Activated CD4-positive, alpha-beta memory T cell treated with anti-CD3 and anti-CD28 coated beads, Interleukin-2, amount 10 ng/mL, durations not matched to agents 7 days and 5 days (primary cell): ENCODE data around the gene ZNF214. TPM values are rescaled to one million over a fixed set of nuclear protein-coding genes. Genes with fewer than 3 reads are reported as not detected.
"Not testable (repeated sequence)": the region's sequence is repeated elsewhere in the genome, so short reads cannot be mapped to it uniquely, and the experiment has no call there.

Experiments
- CTCF ChIA-PET: fragments of 350-600 bp; sonication (Branson Sonifier 250); formaldehyde crosslinking; loops from one replicate; lab custom pipeline; 2021; ENCODE audit warnings: antibody characterized with exemption, inconsistent platforms; lab: Charles Lee
- POLR2A ChIA-PET: fragments of 350-600 bp; sonication (Branson Sonifier 250); formaldehyde crosslinking; loops from one replicate; lab custom pipeline; 2021; ENCODE audit warnings: antibody characterized with exemption; lab: Charles Lee
- DNase-seq: peaks from one replicate; pipeline ENCODE4 v3.0.0-alpha.2; 2020
- H3K27ac Mint-ChIP-seq: one replicate; pipeline ENCODE4 v1.8.0; 2021; ENCODE audit warnings: mild to moderate bottlenecking, mixed read lengths
- H3K27me3 Mint-ChIP-seq: one replicate; pipeline ENCODE4 v1.8.0; 2021; ENCODE audit warnings: mixed read lengths
- H3K36me3 Mint-ChIP-seq: one replicate; pipeline ENCODE4 v1.8.0; 2021; ENCODE audit warnings: low read depth, mixed read lengths
- H3K4me1 Mint-ChIP-seq: one replicate; pipeline ENCODE4 v1.8.0; 2021; ENCODE audit warnings: mixed read lengths
- H3K4me3 Mint-ChIP-seq: one replicate; pipeline ENCODE4 v1.8.0; 2021; ENCODE audit warnings: mild to moderate bottlenecking, mixed read lengths
- H3K9me3 Mint-ChIP-seq: one replicate; pipeline ENCODE4 v1.8.0; 2021; ENCODE audit warnings: mixed read lengths
- total RNA-seq, 2 experiments: library from RNA; stranded (reverse); gene quantifications; one replicate each; pipeline ENCODE4 v1.2.3, GENCODE V29; 2021

ZNF214 gene
- total RNA-seq, 2 experiments from 2014 or later: not detected

DNA sequence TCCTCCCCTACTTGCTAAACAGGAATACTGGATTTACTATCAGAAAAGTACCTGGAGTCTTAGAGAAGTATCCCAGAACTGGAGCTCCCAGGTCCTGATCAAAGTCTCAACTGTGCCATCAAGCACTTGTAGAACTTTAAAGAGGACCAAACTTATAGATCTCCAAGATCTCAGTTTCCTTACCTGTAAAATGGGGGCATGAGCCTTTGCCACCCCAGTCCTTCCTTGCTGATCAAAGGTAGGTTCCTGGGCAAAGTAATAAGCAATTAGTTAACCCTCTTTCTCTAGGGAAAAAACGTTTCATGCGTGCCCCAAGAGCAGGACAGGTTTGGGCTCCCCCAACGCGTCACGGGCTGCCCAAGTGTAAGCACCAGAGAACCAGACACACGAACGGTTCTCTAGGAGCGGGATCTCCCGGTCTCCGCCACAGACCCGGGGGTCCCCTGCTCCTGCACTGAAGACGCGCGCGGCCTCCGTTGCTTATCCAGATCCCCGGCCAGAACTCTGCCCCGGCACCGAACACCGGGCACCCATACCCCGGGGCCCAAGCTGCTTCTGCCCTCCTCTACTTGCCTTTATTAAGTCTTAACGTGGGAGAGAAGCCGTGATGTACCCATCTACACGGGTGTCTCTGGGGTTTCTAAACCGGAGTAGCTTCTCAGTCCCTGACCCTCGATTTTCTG is 505 bp downstream of the ZNF214 start:
- Mint-ChIP-seq H3K9me3 (no peaks in the 10 kb centered on the region), H3K4me1 (no peaks in the 10 kb centered on the region), H3K27ac (no peak overlapping the region), H3K27me3 (peaks cover 24% of the 10 kb centered on the region), H3K4me3 (no peak overlapping the region), H3K36me3 (no peaks in the 10 kb centered on the region)
- CTCF ChIA-PET: no interaction called here
- no peak for DNase-seq
- POLR2A ChIA-PET: no interaction called here

DNA sequence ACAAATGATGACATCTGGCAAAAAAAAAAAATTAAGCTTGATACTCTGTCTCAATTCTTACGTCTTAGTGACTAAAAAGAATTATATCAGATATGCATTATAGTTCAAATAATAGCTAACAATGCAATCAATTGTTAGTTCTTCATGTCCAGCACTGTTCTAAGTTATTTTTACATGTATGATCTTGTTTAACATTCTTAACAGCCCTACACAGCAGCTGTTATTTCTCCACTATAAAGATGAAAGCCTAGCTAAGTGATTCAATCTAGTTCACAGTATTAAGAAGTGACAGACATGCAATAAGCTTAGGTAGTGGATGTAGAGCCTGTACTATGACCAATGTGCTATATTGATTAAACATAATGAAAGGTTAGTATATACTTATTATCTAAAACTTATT is 4.1 kb downstream of the ZNF214 start:
- no peak for DNase-seq
- Mint-ChIP-seq H3K27me3 (peaks cover 17% of the 10 kb centered on the region), H3K9me3 (no peaks in the 10 kb centered on the region), H3K4me1 (no peaks in the 10 kb centered on the region), H3K36me3 (no peaks in the 10 kb centered on the region), H3K4me3 (no peak overlapping the region), H3K27ac (no peak overlapping the region)
- ChIA-PET CTCF (no interaction called here), POLR2A (no interaction called here)

DNA sequence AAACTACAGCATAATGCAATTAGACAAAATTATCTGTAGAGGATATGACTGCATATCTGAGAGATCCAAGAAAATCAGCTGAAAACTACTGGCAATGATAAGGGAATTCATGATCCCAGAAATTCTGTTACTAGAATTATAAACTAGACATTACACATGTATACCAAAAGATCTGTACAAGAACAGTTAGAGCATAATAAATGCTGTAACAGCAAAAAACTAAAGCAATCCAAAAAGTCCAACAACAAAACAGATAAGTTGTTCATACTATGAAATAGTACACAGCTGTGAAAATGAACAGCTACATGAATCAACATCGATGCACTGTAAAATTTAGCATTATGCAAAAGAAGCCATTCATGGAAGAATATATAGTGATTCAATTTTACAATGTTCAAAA is 6.0 kb downstream of the ZNF214 start:
- no peaks in the 10 kb centered on the region for H3K4me1 Mint-ChIP-seq
- H3K9me3 Mint-ChIP-seq: no peaks in the 10 kb centered on the region
- H3K27me3 Mint-ChIP-seq: peaks cover 9% of the 10 kb centered on the region
- ChIA-PET CTCF (no interaction called here), POLR2A (no interaction called here)
- DNase-seq: no peak
- no peak overlapping the region for H3K27ac Mint-ChIP-seq
- H3K4me3 Mint-ChIP-seq: no peak overlapping the region
- H3K36me3 Mint-ChIP-seq: no peaks in the 10 kb centered on the region

DNA sequence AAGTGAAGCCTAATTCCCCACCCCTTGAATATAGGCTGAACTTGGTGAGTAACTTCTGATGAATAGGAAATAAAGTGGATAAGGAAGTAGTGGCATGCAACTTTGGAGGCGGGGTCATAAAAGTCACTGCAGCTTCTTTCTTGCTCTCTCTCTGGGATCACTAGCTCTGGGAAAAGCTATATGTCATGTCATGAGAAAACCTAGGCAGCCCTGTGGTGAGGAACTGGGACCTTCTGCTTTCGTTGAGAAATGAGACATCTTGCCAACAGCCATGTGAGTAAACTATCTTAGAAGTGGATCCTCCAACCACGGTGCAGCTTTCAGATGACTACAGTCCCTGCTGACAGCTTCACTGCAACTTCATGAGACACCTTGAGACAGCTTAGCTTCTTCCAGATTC is 15.7 kb downstream of the ZNF214 start:
- POLR2A ChIA-PET: no interaction called here

DNA sequence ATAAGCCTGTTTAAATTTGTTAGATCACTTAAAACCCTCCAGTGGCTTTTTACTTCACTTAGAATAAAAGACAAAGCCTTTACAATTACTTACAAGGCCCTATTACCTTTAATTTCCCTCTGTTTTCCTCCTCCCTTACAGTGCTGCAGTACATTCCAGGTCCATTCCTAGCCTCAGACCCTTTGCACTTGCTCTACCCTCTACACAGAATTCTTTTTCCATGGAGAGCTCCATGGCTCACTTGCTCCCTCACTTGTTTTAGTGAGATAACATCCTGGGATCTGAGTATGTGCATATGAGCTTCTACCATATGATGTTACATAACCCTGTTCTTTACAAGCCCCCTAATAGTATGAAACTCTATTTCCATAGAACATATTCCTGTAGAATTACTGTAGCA is 24.4 kb downstream of the ZNF214 start:
- DNase-seq: no peak
- Mint-ChIP-seq H3K27me3 (peaks cover 19% of the 10 kb centered on the region), H3K4me3 (no peak overlapping the region), H3K9me3 (no peaks in the 10 kb centered on the region), H3K36me3 (no peaks in the 10 kb centered on the region), H3K27ac (no peak overlapping the region), H3K4me1 (no peaks in the 10 kb centered on the region)
- ChIA-PET CTCF (no interaction called here), POLR2A (no interaction called here)

More for the DNA sequence above, 15.7 kb downstream of the ZNF214 start:
- H3K27ac Mint-ChIP-seq: no peak overlapping the region
- no peaks in the 10 kb centered on the region for H3K36me3 Mint-ChIP-seq
- CTCF ChIA-PET: no interaction called here
- H3K4me1 Mint-ChIP-seq: no peaks in the 10 kb centered on the region
- no peak overlapping the region for H3K4me3 Mint-ChIP-seq
- peaks cover 14% of the 10 kb centered on the region for H3K27me3 Mint-ChIP-seq
- no peaks in the 10 kb centered on the region for H3K9me3 Mint-ChIP-seq
- DNase-seq: no peak

DNA sequence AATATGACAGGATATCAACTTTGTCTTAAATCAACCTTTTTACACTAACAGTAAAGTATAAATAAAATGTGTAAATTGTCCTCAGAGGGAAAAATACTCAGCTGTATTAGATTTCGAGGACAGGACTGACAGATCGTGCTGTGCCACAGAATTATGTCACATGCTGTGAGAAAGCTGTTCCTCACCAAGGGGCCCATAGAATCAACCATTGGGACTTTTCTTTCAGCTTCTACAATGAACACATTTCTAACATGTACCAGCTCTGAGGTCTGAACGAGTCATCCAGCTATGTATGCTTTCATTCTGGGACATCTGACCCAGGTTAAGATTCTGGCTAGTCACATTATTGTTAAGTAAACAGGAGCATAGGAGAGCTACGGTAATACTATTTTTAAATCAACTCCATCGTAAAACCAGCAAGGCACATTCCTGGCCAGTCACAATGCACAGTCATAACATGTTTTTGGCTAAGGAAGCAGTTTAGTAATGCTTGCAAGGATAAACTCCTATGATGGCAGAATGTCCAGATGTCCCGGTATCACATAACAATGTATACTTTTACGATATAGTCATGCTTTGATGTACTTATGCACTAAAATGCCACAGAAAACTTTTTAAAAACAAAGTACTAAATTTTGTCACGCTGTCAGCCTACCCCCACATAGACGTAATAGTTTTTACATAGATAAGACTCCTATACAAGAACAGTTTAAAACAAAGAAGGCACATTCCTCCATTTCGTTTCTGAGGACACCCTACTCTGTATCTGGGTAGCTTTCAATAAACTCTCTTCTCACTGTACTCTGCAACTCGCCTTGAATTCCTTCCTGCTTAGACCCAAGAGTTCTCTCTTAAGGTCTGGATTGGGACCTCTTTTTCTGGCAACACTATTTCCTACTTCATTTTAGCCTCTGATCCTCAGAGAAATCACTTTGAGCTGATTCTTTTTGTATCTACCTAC is 27.4 kb downstream of the ZNF214 start:
- no peaks in the 10 kb centered on the region for H3K4me1 Mint-ChIP-seq
- DNase-seq: no peak
- CTCF ChIA-PET: interaction anchor here (1.8 kb wide), 1 partner anchor 180 kb away, joined by 5 read pairs; no protein-coding TSS in a partner anchor
- POLR2A ChIA-PET: no interaction called here
- H3K9me3 Mint-ChIP-seq: no peaks in the 10 kb centered on the region
- H3K27me3 Mint-ChIP-seq: peaks cover 7% of the 10 kb centered on the region
- no peaks in the 10 kb centered on the region for H3K36me3 Mint-ChIP-seq
- no peak overlapping the region for H3K4me3 Mint-ChIP-seq
- no peak overlapping the region for H3K27ac Mint-ChIP-seq

DNA sequence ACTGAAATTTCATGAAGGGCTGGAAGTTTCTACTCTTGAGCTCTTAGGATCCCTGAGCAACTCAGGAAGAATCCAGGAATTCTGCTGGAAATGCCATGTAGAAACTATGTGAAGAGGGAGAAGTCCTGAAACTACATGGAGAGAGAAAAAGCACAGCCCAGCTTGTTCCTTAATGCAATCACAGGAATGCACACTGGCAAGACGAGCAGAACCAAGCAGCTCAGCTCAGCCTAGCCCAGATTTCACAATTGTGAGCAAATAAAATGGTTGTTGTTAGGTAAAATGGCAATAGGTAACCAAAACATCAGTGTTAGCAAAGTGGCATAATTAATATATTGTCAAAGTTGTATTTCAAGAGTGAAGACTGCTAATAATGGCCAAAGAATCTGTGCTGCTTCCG is 28.1 kb downstream of the ZNF214 start:
- no peaks in the 10 kb centered on the region for H3K4me1 Mint-ChIP-seq
- no peak overlapping the region for H3K4me3 Mint-ChIP-seq
- no peak overlapping the region for H3K27ac Mint-ChIP-seq
- CTCF ChIA-PET: interaction anchor here (1.8 kb wide), 1 partner anchor 180 kb away, joined by 5 read pairs; no protein-coding TSS in a partner anchor
- DNase-seq: no peak
- POLR2A ChIA-PET: no interaction called here
- peaks cover 6% of the 10 kb centered on the region for H3K27me3 Mint-ChIP-seq
- no peaks in the 10 kb centered on the region for H3K36me3 Mint-ChIP-seq
- no peaks in the 10 kb centered on the region for H3K9me3 Mint-ChIP-seq

DNA sequence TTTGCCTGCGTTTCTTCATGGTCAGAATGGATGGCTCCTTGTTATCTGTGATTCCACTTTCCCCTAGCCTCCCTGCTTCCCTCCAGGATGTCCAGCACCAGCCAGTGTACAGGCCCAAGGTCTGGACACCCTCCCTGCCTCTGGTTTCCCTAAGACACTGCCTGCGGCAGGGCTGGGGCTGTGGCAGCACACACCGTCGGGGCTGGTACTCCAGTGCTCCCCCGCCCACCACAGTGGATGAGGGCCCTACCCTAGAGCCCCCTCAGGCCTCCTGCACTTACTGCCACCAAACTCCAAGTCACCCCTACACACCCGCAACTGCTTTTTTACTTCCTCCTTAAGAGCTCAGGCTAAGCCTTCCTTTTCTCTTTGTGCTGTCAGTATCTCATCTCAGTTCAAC is 28.9 kb downstream of the ZNF214 start:
- peaks cover 6% of the 10 kb centered on the region for H3K27me3 Mint-ChIP-seq
- ChIA-PET POLR2A (no interaction called here), CTCF (no interaction called here)
- no peaks in the 10 kb centered on the region for H3K4me1 Mint-ChIP-seq
- no peaks in the 10 kb centered on the region for H3K9me3 Mint-ChIP-seq
- no peaks in the 10 kb centered on the region for H3K36me3 Mint-ChIP-seq
- H3K27ac Mint-ChIP-seq: no peak overlapping the region
- no peak overlapping the region for H3K4me3 Mint-ChIP-seq
- no peak for DNase-seq

DNA sequence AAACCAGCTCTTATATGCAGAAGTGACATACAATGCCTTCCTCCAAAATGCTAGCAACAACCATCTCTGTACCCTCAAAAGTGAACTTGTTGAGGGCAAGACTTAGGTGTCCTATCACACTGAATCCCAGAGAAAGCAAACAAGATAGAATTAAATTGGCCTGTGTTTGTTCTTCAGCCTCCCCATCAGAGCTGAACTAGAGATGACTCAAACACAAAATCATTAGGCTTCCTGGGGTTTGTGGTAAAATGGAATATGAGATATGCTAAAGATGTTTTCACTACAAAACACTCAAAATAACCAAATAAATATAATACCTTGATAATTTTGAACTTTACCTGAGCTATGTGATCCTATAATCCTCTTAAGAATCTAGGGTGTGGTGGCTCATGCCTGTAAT is 31.6 kb downstream of the ZNF214 start:
- no peaks in the 10 kb centered on the region for H3K27me3 Mint-ChIP-seq
- CTCF ChIA-PET: no interaction called here
- POLR2A ChIA-PET: no interaction called here

DNA sequence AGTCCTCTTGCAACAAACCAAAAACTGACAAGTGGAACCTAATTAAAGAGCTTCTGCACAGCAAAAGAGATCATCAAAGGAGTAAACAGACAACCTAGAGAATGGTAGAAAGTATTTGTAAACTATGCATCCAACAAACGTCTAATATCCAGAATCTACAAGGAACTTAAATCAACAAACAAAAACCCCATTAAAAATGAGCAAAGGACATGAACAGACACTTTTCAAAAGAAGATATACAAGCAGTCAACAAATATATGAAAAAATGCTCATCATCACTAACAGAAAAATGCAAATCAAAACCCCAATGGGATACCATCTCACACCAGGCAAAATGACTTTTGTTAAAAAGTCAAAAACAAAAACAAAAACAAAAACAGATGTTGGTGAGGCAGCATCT is 33.7 kb downstream of the ZNF214 start:
- ChIA-PET POLR2A (no interaction called here), CTCF (no interaction called here)
- no peaks in the 10 kb centered on the region for H3K9me3 Mint-ChIP-seq
- H3K27ac Mint-ChIP-seq: no peak overlapping the region
- H3K36me3 Mint-ChIP-seq: no peaks in the 10 kb centered on the region
- no peaks in the 10 kb centered on the region for H3K27me3 Mint-ChIP-seq
- no peak for DNase-seq
- no peak overlapping the region for H3K4me3 Mint-ChIP-seq
- H3K4me1 Mint-ChIP-seq: no peaks in the 10 kb centered on the region

More for the DNA sequence above, 31.6 kb downstream of the ZNF214 start:
- no peaks in the 10 kb centered on the region for H3K4me1 Mint-ChIP-seq
- H3K36me3 Mint-ChIP-seq: no peaks in the 10 kb centered on the region
- H3K4me3 Mint-ChIP-seq: no peak overlapping the region
- no peak for DNase-seq
- no peak overlapping the region for H3K27ac Mint-ChIP-seq
- H3K9me3 Mint-ChIP-seq: no peaks in the 10 kb centered on the region

DNA sequence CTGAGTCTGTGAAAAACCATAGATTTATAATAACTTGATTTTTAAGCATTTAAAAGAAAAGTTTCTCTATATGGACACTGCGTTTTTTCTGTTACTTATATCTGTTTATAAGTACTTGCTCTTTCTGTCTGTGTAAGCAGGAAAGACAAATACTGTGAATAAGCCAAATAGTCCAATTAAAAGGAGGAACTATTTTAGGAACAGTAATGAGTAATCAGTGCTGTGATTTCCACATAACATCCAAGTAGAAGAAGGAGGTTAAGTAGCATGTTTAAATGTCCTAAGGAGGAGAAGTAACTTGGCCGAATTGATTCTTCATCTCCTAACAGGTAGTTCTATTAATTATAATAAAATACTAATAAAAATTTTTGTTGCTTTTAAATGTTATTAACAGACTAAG is 40.8 kb downstream of the ZNF214 start:
- ChIA-PET CTCF (no interaction called here), POLR2A (no interaction called here)
- no peak overlapping the region for H3K4me3 Mint-ChIP-seq
- no peak overlapping the region for H3K27ac Mint-ChIP-seq
- no peaks in the 10 kb centered on the region for H3K27me3 Mint-ChIP-seq
- no peaks in the 10 kb centered on the region for H3K9me3 Mint-ChIP-seq
- no peaks in the 10 kb centered on the region for H3K36me3 Mint-ChIP-seq
- no peak for DNase-seq
- H3K4me1 Mint-ChIP-seq: no peaks in the 10 kb centered on the region

DNA sequence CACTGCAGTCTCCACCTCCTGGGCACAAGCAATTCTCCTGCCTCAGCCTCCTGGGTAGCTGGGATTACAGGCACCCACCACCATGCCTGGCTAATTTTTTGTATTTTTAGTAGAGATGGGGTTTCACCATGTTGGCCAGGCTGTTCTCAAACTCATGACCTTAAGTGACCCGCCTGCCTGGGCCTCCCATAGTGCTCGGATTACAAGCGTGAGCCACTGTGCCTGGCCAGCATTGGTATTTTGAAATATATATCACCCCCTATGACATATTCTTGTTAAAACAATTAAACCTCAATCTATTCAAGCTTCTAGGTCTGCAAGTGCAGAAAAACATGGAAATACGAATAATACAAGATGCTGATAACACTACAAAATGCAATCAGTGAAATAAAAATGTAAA is 50.3 kb downstream of the ZNF214 start:
- H3K27me3 Mint-ChIP-seq, H3K27ac Mint-ChIP-seq, CTCF ChIA-PET, POLR2A ChIA-PET, DNase-seq, H3K4me3 Mint-ChIP-seq, H3K4me1 Mint-ChIP-seq, H3K36me3 Mint-ChIP-seq, H3K9me3 Mint-ChIP-seq: not testable (repeated sequence)

DNA sequence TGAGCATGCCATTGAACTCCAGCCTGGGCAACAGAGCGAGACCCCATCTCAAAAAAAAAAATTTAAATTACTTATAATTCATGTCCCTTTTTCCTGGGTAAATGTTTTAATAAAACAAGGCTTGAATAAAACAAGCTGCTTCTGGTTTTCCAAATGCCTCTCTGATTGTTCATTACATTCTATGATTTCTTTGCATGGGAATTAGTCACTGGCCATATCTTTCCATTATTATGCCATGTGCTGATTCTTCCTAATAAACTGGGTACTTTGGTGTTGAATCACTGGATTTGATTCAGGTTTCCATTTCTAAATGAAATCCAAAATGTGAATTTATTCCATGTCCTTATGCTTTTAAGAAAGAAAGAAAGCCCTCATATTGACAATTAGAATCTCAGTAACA is 51.3 kb downstream of the ZNF214 start:
- Mint-ChIP-seq H3K27ac (no peak overlapping the region), H3K4me3 (no peak overlapping the region), H3K27me3 (no peaks in the 10 kb centered on the region), H3K4me1 (no peaks in the 10 kb centered on the region), H3K9me3 (no peaks in the 10 kb centered on the region), H3K36me3 (no peaks in the 10 kb centered on the region)
- no peak for DNase-seq
- POLR2A ChIA-PET: no interaction called here
- CTCF ChIA-PET: interaction anchor here (1.1 kb wide), 1 partner anchor 175 kb away, joined by 3 read pairs; no protein-coding TSS in a partner anchor
